Ishikawa (cell line): ENCODE measurements around the gene ARSI.

Source experiments
- CREB1 ChIP-seq: IDR thresholded peaks from 2 replicates; pipeline ENCODE4 v1.6.1; 2012; ENCODE audit warnings: low read depth
- EGR1 ChIP-seq: IDR thresholded peaks from 2 replicates; pipeline ENCODE4 v1.6.1; 2012
- EP300 ChIP-seq: IDR thresholded peaks from 2 replicates; pipeline ENCODE4 v1.6.1; 2012; ENCODE audit warnings: borderline replicate concordance
- FOXM1 ChIP-seq: IDR thresholded peaks from 2 replicates; pipeline ENCODE4 v1.6.1; 2012; ENCODE audit warnings: low read depth, borderline replicate concordance
- NFIC ChIP-seq: IDR thresholded peaks from 2 replicates; pipeline ENCODE4 v1.6.1; 2012
- RAD21 ChIP-seq: IDR thresholded peaks from 2 replicates; pipeline ENCODE4 v1.6.1; 2012; ENCODE audit warnings: low read depth
- TAF1 ChIP-seq: IDR thresholded peaks from 2 replicates; pipeline ENCODE4 v1.6.1; 2012; ENCODE audit warnings: low read depth, mild to moderate bottlenecking
- TCF12 ChIP-seq: IDR thresholded peaks from 2 replicates; pipeline ENCODE4 v1.6.1; 2012; ENCODE audit warnings: low read depth
- TF ChIP-seq, protein P1 (sequence below): IDR thresholded peaks from 2 replicates; pipeline ENCODE4 v1.6.1; 2012; ENCODE audit warnings: low read depth, mild to moderate bottlenecking
- TF ChIP-seq, protein P2 (sequence below): IDR thresholded peaks from 2 replicates; pipeline ENCODE4 v1.6.1; 2012

DNA sequence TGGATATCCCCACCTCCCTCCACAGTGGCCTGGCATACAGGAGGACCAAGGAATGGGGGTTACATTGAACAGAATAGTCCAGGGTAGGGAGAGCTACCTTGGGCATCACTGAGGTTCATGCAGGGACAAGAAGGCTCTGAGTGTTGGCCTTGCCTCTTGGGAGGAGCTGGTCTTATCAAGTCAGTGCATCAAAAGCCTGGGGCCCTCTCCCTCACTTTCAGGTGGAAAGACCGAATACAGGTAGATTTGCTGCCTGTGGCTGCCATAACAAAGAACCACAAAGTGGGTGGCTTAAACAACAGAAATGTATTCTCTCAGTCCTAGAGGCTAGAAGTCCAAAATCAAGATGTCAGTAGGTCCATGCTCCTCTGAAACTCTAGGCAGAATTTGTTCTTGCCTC is 18.5 kb upstream of the ARSI start:
- TF ChIP-seq CREB1 (no peak), NFIC (no peak), RAD21 (no peak), TCF12 (no peak), EP300 (no peak), EGR1 (no peak), TAF1 (no peak), FOXM1 (no peak)
- TF ChIP-seq, protein P1, sequence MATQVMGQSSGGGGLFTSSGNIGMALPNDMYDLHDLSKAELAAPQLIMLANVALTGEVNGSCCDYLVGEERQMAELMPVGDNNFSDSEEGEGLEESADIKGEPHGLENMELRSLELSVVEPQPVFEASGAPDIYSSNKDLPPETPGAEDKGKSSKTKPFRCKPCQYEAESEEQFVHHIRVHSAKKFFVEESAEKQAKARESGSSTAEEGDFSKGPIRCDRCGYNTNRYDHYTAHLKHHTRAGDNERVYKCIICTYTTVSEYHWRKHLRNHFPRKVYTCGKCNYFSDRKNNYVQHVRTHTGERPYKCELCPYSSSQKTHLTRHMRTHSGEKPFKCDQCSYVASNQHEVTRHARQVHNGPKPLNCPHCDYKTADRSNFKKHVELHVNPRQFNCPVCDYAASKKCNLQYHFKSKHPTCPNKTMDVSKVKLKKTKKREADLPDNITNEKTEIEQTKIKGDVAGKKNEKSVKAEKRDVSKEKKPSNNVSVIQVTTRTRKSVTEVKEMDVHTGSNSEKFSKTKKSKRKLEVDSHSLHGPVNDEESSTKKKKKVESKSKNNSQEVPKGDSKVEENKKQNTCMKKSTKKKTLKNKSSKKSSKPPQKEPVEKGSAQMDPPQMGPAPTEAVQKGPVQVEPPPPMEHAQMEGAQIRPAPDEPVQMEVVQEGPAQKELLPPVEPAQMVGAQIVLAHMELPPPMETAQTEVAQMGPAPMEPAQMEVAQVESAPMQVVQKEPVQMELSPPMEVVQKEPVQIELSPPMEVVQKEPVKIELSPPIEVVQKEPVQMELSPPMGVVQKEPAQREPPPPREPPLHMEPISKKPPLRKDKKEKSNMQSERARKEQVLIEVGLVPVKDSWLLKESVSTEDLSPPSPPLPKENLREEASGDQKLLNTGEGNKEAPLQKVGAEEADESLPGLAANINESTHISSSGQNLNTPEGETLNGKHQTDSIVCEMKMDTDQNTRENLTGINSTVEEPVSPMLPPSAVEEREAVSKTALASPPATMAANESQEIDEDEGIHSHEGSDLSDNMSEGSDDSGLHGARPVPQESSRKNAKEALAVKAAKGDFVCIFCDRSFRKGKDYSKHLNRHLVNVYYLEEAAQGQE: no peak
- TF ChIP-seq, protein P2, sequence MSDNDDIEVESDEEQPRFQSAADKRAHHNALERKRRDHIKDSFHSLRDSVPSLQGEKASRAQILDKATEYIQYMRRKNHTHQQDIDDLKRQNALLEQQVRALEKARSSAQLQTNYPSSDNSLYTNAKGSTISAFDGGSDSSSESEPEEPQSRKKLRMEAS: no peak
